Kidney epithelial cell (primary cell): ENCODE results near the gene NRG2. TPM values are rescaled to one million over a fixed set of nuclear protein-coding genes. Genes with fewer than 3 reads are reported as not detected.

Source experiments
- DNase-seq: peaks from one replicate; pipeline ENCODE4 v3.0.0-alpha.2; 2010; ENCODE audit warnings: low read depth
- H3K27me3 ChIP-seq: 2 replicates; pipeline ENCODE4 v1.6.0; 2011; ENCODE audit warnings: low read length; ENCODE audit not compliant: control insufficient read depth, insufficient read depth
- H3K36me3 ChIP-seq: 2 replicates; pipeline ENCODE4 v1.5.1; 2011; ENCODE audit warnings: low read length; ENCODE audit not compliant: control insufficient read depth, insufficient read depth
- H3K4me3 ChIP-seq: 2 replicates; pipeline ENCODE4 v1.5.1; 2011; ENCODE audit warnings: low read depth, mild to moderate bottlenecking, control low read depth, low read length
- total RNA-seq: library from RNA; depleted of rRNA; stranded (reverse); fragments of >200 nt; gene quantifications from 2 replicates; pipeline ENCODE4 v1.2.3, GENCODE V29; 2015
- TF ChIP-seq, protein P1 (sequence below): IDR thresholded peaks from 2 replicates; pipeline ENCODE4 v1.5.1; 2011; ENCODE audit warnings: mild to moderate bottlenecking, moderate library complexity, low read length, control low read depth, inconsistent platforms; ENCODE audit not compliant: insufficient read depth, poor library complexity, severe bottlenecking

Gene NRG2
- total RNA-seq, 1 donor from 2014 or later = not detected

DNA sequence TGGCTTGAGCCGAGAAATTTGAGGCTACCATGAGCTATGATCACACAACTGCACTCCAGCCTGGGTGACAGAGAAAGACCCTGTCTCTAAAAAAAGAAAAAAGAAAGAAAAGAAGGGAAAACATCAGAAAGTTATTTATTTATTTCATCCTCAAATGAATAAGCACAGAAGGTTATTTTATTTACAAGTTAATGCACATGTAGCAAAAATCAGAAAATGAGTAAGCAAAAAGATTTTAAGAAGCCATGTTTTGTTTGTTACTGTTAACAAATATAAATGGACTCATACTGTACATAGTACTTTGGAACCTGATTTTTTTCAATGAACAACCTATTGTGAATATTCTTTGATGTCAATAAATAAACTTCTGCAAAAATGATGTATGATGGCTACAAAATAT lies 47.2 kb downstream of the NRG2 start:
- H3K27me3 ChIP-seq = peaks cover 3% of the 10 kb centered on the region
- TF ChIP-seq, protein P1, sequence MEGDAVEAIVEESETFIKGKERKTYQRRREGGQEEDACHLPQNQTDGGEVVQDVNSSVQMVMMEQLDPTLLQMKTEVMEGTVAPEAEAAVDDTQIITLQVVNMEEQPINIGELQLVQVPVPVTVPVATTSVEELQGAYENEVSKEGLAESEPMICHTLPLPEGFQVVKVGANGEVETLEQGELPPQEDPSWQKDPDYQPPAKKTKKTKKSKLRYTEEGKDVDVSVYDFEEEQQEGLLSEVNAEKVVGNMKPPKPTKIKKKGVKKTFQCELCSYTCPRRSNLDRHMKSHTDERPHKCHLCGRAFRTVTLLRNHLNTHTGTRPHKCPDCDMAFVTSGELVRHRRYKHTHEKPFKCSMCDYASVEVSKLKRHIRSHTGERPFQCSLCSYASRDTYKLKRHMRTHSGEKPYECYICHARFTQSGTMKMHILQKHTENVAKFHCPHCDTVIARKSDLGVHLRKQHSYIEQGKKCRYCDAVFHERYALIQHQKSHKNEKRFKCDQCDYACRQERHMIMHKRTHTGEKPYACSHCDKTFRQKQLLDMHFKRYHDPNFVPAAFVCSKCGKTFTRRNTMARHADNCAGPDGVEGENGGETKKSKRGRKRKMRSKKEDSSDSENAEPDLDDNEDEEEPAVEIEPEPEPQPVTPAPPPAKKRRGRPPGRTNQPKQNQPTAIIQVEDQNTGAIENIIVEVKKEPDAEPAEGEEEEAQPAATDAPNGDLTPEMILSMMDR = no peak
- DNase-seq = no peak
- no peak overlapping the region for H3K4me3 ChIP-seq
- no peaks in the 10 kb centered on the region for H3K36me3 ChIP-seq

GRCh38 chr5:139994234-139994633 lies 48.9 kb downstream of the NRG2 start:
- H3K36me3 ChIP-seq = no peaks in the 10 kb centered on the region
- no peak overlapping the region for H3K4me3 ChIP-seq
- no peak for DNase-seq
- no peaks in the 10 kb centered on the region for H3K27me3 ChIP-seq
- TF ChIP-seq, protein P1 = no peak

DNA sequence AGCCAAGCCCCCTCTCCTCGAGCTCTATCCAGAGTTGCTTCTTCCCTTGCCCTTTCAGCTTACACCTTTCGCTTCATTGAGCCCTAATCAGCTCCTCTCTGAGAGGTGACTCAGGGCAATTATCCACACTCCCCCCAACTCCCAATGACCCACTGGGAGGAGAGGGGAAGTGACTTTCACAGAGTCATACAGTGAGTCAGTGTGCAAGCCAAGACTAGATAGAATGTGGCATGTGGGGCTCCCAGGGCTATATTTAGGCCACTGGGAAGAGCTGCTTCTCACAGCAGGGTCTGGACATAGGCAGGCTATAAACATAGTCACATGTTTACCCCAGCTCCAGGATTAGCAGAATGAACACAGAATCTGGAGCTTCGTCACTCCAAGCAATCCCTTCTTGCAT lies 57.4 kb downstream of the NRG2 start:
- Histone ChIP-seq H3K36me3 (no peaks in the 10 kb centered on the region), H3K4me3 (no peak overlapping the region), H3K27me3 (peaks cover 3% of the 10 kb centered on the region)
- DNase-seq = peak; percentile 82
- TF ChIP-seq, protein P1 = no peak

DNA sequence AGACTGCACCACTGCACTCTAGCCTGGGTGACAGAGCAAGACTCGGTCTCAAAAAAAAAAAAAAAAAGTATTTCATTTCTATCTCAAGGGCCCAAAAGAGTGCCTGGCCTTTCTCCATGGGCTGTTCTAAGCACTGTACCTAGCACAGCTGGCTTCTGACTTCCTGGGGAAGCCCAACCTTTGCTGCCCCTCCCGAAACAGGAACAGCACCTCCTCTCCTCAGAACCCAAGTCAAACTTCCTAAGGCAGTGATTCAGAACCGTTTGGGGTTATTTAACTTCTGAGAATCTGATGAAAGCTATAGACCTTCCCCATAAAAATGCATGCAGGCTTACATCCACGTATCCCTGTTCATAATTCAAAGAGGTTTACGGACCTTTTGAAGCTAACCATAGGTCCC lies 57.8 kb downstream of the NRG2 start:
- Histone ChIP-seq H3K36me3 (no peaks in the 10 kb centered on the region), H3K27me3 (peaks cover 3% of the 10 kb centered on the region), H3K4me3 (no peak overlapping the region)
- no peak for DNase-seq
- TF ChIP-seq, protein P1 = no peak

- Histone ChIP-seq H3K4me3 (no peak overlapping the region), H3K27me3 (peaks cover 3% of the 10 kb centered on the region), H3K36me3 (no peaks in the 10 kb centered on the region)
- TF ChIP-seq, protein P1 = no peak
- no peak for DNase-seq
Measured at GRCh38 chr5:139984816-139985215, 58.3 kb downstream of the NRG2 start.

DNA sequence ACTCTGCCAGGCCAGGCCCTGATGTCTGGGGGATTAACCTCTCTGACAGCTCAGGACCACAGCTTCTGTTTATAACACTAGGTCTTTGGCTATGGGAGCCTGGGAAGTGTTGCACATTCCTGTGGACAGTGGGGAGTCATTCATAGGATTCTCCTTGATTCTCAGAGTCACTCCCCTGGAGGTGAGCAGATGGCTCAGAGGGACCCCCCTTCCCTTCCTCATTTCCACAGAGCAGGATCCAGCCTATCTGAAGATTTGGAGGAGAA lies 60.2 kb downstream of the NRG2 start:
- no peaks in the 10 kb centered on the region for H3K36me3 ChIP-seq
- no peak overlapping the region for H3K4me3 ChIP-seq
- peaks cover 3% of the 10 kb centered on the region for H3K27me3 ChIP-seq
- TF ChIP-seq, protein P1 = no peak
- DNase-seq = no peak
